ENCODE data around the gene GRAMD1B.

GRCh38 chr11:123577081-123577598, 147.1 kb downstream of the GRAMD1B start:
- TF ChIP-seq, protein P1, sequence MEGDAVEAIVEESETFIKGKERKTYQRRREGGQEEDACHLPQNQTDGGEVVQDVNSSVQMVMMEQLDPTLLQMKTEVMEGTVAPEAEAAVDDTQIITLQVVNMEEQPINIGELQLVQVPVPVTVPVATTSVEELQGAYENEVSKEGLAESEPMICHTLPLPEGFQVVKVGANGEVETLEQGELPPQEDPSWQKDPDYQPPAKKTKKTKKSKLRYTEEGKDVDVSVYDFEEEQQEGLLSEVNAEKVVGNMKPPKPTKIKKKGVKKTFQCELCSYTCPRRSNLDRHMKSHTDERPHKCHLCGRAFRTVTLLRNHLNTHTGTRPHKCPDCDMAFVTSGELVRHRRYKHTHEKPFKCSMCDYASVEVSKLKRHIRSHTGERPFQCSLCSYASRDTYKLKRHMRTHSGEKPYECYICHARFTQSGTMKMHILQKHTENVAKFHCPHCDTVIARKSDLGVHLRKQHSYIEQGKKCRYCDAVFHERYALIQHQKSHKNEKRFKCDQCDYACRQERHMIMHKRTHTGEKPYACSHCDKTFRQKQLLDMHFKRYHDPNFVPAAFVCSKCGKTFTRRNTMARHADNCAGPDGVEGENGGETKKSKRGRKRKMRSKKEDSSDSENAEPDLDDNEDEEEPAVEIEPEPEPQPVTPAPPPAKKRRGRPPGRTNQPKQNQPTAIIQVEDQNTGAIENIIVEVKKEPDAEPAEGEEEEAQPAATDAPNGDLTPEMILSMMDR (IDR thresholded peaks at IDR 0.05; ENCODE audit: low read depth, low read length): peak; percentile 93
- TF ChIP-seq POLR2A (IDR thresholded peaks at IDR 0.05; ENCODE audit: extremely low read depth, insufficient read length) (no peak), MYC (IDR thresholded peaks at IDR 0.05; ENCODE audit: low read depth, low read length) (peak; percentile 75)
